CD1c-positive myeloid dendritic cell (primary cell): ENCODE data around the gene MX2.
"Not testable (repeated sequence)": the region's sequence is repeated elsewhere in the genome, so short reads cannot be mapped to it uniquely, and the experiment has no call there.

Experiments
- DNase-seq: peaks from one replicate; pipeline ENCODE4 v3.0.0-alpha.2; 2016; ENCODE audit errors: extremely low spot score

MX2 gene

GRCh38 chr21:41337515-41337914 is 24.3 kb upstream of the MX2 start:
- DNase-seq, result no peak

- no peak for DNase-seq
These were observed 23.4 kb upstream of the MX2 start for GRCh38 chr21:41338455-41338854.

DNA sequence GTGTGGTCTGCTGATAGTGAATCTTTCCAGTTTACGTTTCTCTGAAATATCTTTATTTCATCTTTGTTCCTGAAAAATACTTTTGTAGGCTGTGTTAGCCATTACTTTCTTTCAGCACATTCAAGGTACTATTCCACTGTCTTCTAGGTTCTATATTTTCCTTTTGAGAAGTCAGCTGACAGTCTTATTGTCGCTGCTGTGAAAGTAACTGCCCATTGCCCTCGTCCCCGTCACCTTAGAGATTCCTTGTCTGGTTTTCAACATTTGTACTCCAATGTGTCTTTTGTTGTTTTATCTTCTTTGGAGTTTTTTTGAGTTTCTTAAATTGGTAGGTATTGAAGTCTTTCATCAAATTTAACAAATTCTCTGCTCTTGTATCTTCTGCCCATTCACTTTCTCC is 19.8 kb upstream of the MX2 start:
- no peak for DNase-seq

GRCh38 chr21:41344146-41344545 is 17.7 kb upstream of the MX2 start:
- DNase-seq, result no peak

DNA sequence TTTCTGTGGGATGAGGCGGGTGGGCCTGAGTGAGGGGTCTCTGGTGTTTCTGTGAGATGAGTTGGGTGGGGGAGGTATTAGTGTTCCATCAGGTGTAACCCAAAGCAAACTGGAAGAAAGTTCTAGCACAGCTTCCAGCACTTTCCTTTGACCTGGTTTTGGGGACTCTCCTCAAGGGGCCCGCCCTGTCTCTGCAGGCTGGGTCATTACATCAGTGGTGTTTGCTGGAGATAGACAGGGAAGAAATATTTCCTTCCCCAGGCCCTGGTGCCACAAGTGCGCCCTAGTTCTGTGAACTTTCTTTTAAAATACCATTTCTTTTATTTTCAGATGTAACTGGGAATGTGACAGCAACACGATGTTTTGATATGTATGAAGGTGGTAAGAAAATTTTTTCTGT is 16.5 kb upstream of the MX2 start:
- DNase-seq, result no peak

GRCh38 chr21:41345934-41346685 is 15.7 kb upstream of the MX2 start:
- no peak for DNase-seq

DNA sequence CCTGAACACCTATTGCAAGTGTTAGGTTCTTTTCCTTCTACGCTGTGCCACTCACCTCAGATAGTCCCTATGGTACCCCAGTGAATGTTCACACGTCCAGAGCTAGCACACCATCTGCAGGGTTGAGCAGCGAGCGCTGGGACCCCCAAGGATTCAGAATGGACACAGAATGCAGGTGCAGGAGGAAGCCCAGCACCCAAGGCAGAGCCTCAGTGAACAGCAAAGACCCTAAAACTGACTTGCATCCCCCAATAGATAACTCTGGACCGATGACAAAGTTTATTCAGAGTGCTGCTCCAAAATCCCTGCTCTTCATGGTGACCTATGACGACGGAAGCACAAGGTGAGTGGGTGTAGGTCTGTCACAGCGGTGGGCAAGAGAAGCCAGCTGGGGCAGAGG is 15.1 kb upstream of the MX2 start:
- no peak for DNase-seq

GRCh38 chr21:41348434-41348833 is 13.4 kb upstream of the MX2 start:
- DNase-seq, result no peak

DNA sequence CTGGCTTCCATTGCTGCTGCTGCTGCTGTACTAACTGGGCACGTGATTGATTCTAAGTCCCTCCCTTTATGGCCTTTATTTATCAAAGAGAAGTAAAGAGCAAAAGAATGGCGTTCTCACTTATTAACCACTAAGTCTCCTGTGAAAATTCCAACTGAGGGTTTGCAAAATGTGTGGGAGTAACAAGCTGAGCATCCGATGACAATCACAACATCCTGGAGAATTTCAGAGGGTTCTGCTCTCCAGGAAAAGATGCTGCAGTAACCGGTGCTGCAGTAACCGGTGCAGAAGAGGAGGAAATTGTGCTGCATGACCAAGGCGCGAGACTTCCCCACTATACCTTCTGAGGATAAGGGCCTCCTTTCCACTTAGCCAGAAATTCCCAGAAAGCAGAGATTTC is 12.7 kb upstream of the MX2 start:
- no peak for DNase-seq

- no peak for DNase-seq
These were observed 12.0 kb upstream of the MX2 start for GRCh38 chr21:41349619-41350390.

DNA sequence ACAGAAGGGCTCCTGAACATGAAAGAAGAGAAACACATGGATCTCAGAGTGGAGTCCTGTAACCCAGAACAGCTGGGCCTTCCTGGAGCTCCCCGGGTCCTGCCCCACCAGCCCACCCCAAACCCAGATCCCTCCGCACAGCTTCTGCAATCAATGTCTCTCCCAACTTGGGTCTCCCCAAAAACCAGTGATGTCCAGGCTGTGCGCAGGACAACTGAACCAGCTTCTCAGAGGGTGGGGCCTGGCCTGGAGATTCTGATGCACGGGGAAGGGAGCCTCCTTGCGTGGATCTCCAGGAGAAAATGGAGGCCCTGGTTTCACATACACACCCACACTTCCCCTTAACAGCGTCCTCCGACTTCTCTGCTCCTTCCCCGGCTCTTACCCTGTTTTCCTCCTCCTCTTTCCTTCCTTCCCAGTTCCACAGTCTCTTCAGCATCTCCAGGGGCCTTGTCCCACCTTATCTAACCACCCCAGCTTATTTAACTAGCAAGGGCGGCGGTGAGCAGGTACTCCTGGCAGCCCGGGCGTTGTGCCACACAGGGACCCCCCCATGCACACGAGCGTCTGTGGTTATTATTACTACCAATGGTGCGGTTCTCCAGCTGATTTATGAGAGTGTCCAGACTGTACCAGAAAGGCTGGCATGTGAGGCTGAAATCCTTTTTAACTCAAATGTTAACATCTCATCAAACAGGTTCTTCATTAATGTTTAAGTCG is 11.2 kb upstream of the MX2 start:
- DNase-seq, result peak; percentile 15

GRCh38 chr21:41357546-41357945 is 4.3 kb upstream of the MX2 start:
- no peak for DNase-seq

DNA sequence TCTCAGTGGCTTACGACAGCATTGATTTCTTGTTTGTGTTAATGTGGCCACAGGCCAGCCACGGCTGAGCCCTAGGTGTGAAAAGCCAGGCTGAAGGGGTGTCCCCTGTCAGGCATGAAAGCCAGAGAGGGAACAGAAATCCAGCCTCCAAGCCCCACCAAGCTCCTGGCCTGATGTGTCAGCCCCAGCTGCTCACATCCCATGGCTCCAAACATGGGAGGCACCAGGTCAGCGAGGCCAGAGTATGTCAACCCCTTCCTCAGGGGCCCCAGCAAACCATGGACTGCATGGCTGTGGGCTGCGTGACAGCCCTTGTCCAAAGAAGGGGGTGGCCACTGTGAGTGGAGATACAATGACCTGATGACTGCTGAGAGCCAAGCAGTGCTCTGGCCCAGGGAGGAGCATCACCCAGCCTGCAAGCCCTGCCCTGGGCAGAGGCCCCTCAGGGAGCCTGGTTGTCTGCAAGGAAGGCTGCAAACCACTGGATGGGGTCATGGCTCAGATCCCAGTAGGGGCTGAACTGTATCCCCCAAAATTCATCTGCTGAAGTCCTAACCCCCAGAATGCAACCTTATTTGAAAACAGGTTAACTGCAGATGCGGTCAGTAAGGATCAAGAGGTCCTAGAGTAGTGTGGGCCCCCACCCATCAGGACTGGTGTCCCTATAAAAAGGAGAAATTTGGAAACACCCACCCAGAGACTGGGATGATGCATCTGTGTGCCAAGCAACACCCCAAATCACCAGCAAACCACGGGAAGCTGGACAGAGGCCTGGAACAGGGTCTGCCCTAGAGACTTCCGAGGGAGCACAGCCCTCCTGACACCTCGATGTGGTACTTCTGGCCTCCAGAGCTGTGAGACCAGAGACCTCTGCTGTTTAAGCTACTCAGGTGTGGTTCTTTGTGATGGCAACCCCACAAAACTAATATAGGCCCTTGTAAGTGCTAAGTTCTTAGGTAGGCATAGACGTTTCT is 3.3 kb upstream of the MX2 start:
- no peak for DNase-seq

- no peak for DNase-seq
These were observed 2.5 kb upstream of the MX2 start for GRCh38 chr21:41359286-41359685.

DNA sequence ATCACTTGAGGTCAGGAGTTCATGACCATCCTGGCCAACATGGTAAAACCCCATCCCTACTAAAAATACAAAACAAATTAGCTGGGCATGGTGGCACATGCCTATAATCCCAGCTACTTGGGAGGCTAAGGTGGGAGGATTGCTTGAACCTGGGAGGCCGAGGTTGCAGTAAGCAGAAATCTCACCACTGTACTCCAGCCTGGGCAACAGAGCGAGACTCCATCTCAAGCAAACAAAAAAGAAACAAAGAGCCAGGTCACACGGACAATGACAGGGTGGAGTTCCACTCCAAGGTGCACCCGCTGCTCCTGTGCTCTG is 2.1 kb upstream of the MX2 start:
- DNase-seq, result not testable (repeated sequence)

DNA sequence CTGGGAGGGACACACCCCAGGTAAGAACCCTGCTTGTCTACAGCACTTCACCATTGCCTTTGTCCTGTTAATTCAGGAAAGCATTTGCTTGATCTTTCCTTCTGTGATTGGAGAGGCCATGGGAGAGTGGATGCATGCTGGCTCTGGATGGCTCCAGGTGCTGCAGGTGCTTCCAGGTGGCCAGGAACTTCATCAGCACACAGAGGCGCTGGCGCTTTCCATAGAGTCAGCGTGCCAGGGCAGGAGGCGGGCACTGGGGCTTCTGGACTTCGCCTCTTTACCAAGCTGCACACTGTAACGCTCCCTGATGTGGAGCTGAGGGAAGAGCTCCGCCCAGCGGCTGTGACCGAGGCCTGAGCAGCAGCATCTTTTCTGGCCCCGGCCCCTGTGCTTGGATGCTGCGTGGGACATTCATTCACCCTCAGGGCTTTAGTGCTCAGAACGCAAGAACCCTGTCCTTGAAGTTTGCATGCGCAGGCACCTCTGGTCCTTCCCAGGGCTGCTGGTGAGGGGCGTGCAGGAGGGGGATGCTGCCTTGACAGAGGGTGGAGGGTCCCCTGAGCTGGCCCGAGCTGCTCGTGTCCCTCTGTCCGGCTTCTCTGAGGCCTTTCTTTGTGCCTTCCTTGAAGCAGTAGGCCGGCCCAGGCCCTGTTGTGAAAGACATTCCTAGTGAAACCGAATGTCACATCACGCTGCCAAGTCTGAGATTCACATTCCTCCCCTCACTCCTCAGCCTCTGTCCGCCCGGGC is 1.6 kb upstream of the MX2 start:
- DNase-seq, result no peak

DNA sequence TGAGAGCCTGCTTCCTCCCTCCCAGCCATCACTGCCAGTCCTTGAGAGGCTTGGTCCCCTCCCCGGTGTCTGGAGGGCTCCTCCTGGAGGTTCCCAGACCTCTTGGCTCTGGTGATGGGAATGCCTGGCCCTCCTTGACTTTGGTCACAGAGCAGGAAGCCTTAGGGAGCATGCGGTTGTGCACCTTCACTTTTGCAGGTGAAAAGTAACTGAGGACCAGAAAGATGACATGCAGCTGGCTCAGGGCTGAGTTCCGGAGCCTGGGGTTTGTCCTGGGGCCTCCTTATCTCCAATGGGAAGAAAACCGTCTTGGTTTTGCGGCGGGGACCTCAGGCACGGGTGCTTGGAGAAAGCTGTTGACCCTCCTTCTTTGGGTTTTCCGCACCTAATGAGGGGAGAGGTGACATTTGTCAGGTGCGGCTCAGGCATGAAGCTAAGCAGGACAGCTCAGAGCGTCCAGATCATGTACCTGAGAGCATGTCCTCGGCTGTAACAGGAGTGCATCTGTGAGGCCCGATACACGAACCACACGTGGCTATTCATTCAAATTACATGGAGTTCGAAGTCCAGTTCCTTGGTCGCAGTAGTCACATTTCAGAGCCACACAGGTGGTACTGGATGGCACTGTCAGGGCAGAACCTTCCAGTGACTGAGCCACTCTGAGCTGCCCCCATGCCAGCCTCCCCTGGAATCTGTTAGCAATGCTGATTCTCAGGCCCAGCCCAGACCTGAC is 608 bp upstream of the MX2 start:
- no peak for DNase-seq

DNA sequence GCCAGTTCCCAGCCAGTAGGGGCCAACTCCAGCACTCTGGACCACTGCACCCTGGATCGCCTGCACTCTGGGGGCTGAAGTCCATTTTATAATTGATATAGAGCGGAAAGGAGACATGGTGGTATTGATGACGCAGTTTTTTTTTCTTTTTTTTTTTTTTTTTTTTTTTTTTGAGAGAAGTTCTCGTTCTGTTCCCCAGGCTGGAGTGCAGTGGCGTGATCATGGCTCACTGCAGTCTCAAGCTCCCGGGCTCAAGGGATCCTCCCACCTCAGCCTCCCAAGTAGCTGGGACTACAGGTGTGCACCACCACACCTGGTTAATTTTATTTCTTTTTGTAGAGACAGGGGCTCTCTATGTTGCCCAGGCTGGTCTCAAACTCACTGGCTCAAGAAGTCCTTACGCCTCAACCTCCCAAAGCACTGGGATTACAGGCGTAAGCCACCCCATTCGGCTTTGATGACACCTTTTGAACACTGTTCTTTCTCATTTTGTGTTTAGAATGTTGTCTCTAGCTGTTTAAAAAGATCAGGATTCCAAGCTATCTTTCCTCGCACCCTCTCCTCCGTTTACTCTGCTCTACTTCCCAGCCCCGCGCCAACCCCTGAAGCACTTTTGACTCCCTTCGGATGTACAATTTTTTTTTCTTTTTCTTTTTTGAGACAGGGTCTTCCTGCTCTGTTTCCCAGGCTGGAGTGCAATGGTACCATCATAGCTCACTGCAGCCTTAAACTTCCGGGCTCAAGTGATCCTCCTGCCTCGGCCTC is 960 bp downstream of the MX2 start:
- DNase-seq, result no peak
